Transverse colon (tissue), 4 donors: ENCODE data around the gene NADK2. TPM values are rescaled to one million over a fixed set of nuclear protein-coding genes. Genes with fewer than 3 reads are reported as not detected.
"Not testable (repeated sequence)": the region's sequence is repeated elsewhere in the genome, so short reads cannot be mapped to it uniquely, and the experiment has no call there.

Source experiments
- DNase-seq: peaks from one replicate; pipeline ENCODE4 v3.0.0-alpha.2; 2019
- H3K27ac ChIP-seq, 4 donors: fragments of 200-600 bp; sonication (generic); 2 replicates each; pipeline ENCODE4 v1.5.1; 2016 to 2018; ENCODE audit warnings: inconsistent platforms in 4 of 4
- H3K27me3 ChIP-seq: fragments of 200-600 bp; sonication (generic); 2 replicates; pipeline ENCODE4 v1.5.1; 2017; ENCODE audit warnings: inconsistent platforms
- H3K36me3 ChIP-seq, 4 donors: fragments of 200-600 bp; sonication (generic); 2 replicates each; pipeline ENCODE4 v1.5.1; 2017 to 2019; ENCODE audit warnings: inconsistent platforms in 4 of 4
- H3K4me1 ChIP-seq, 4 donors: fragments of 200-600 bp; sonication (generic); 2 replicates each; pipeline ENCODE4 v1.5.1; 2017 to 2020; ENCODE audit warnings: inconsistent platforms in 4 of 4
- H3K4me3 ChIP-seq, 4 donors: fragments of 200-600 bp; sonication (generic); 1 replicate in 1 of 4; 2 replicates in 3 of 4; pipeline versions ENCODE4 v1.5.1 to v1.6.1; 2017 to 2019; ENCODE audit warnings: inconsistent platforms in 4 of 4
- H3K9me3 ChIP-seq, 2 donors: fragments of 200-600 bp; sonication (generic); 2 replicates each; pipeline ENCODE4 v1.5.1; 2017 to 2019; ENCODE audit warnings: inconsistent platforms in 2 of 2
- CTCF ChIP-seq, 5 experiments: fragments of 200-600 bp in 3 of 5; fragments of 450-650 bp in 2 of 5; sonication (generic) in 3 of 5; IDR thresholded peaks; 1 replicate in 2 of 5; 2 replicates in 3 of 5; pipeline ENCODE4 v1.5.1; 2016 to 2017; ENCODE audit warnings: antibody characterized with exemption in 5 of 5, inconsistent platforms in 3 of 5, mild to moderate bottlenecking in 2 of 5, moderate library complexity in 1 of 5
- EP300 ChIP-seq: sonication (generic); formaldehyde crosslinking; IDR thresholded peaks from one replicate; pipeline ENCODE4 v1.6.1; 2017; ENCODE audit warnings: antibody characterized with exemption, low read depth
- POLR2A ChIP-seq: fragments of 450-650 bp; IDR thresholded peaks from one replicate; pipeline ENCODE4 v1.6.1; 2016; ENCODE audit warnings: antibody characterized with exemption, mild to moderate bottlenecking, moderate library complexity
- POLR2AphosphoS5 ChIP-seq, 3 donors: sonication (generic); formaldehyde crosslinking; IDR thresholded peaks; one replicate each; pipeline ENCODE4 v1.6.1; 2016; ENCODE audit warnings: antibody characterized with exemption in 3 of 3
- WGBS, 2 donors: methylation state at CpG; one replicate each; pipeline ENCODE4 v1.1.5; 2018; ENCODE audit warnings: low coverage in 1 of 2; 5-methylcytosine and 5-hydroxymethylcytosine counted together
- in situ Hi-C, 4 donors: fragments of 200-750 bp; cut with MboI; loops; one replicate each; pipeline versions ENCODE4 v1.15.0 to v1.15.1; 2017; ENCODE audit warnings: low sequenced_read_pairs in 3 of 4, low pct_ligation_motif_present in 1 of 4, low pct_unique_long_range_greater_than_20kb in 1 of 4
- intact Hi-C: fragments of 100-400 bp; cut with DNase I; formaldehyde crosslinking; loops from one replicate; pipeline ENCODE4 v1.15.1; 2023; ENCODE audit warnings: low total_unique reads
- total RNA-seq, 4 donors: library from RNA; depleted of rRNA; stranded (reverse); fragments of >200 nt; gene quantifications; one replicate each; pipeline ENCODE4 v1.1.0, GENCODE V29; 2016

Gene NADK2
- total RNA-seq, 4 donors from 2014 or later: 14.6 to 31.4 (median 22.4) TPM

- no peak overlapping the region for H3K27ac ChIP-seq
- H3K36me3 ChIP-seq: peaks cover 0 to 23% (median 10%) of the 10 kb centered on the region in 4 donors
- no peaks in the 10 kb centered on the region for H3K4me1 ChIP-seq
- in situ Hi-C loops: no loop called here
- H3K4me3 ChIP-seq: no peak overlapping the region
- no peaks in the 10 kb centered on the region for H3K9me3 ChIP-seq
- WGBS, 2 donors: 70 to 87% methylated on average over 2 to 3 of the region's 3 CpGs
- H3K27me3 ChIP-seq: no peaks in the 10 kb centered on the region
- DNase-seq: no peak
- no peak for TF ChIP-seq POLR2AphosphoS5 (IDR thresholded peaks at IDR 0.05)
- TF ChIP-seq POLR2A: no peak
- no peak for TF ChIP-seq CTCF (IDR thresholded peaks at IDR 0.05)
- TF ChIP-seq EP300: no peak
- intact Hi-C loops: no loop called here
Observed at GRCh38 chr5:36202521-36202961, 39.2 kb downstream of the NADK2 start.

- WGBS, 2 donors: 94 to 100% methylated on average over 2 to 4 of the region's 4 CpGs
- in situ Hi-C loops (no loop called here), intact Hi-C loops (no loop called here)
- H3K4me3 ChIP-seq: no peak overlapping the region
- no peak overlapping the region for H3K27ac ChIP-seq
- no peaks in the 10 kb centered on the region for H3K27me3 ChIP-seq
- no peak for DNase-seq
- no peaks in the 10 kb centered on the region for H3K9me3 ChIP-seq
- no peaks in the 10 kb centered on the region for H3K4me1 ChIP-seq
- peaks cover 0 to 34% (median 13%) of the 10 kb centered on the region in 4 donors for H3K36me3 ChIP-seq
- TF ChIP-seq POLR2AphosphoS5 (IDR thresholded peaks at IDR 0.05) (no peak), CTCF (IDR thresholded peaks at IDR 0.05) (no peak), EP300 (no peak), POLR2A (no peak)
Observed at GRCh38 chr5:36200513-36200912, 41.2 kb downstream of the NADK2 start.

- no peak for DNase-seq
- H3K36me3 ChIP-seq: peaks cover 0 to 35% (median 16%) of the 10 kb centered on the region in 4 donors
- WGBS, 2 donors: 94 to 96% methylated on average over 2 of the region's 2 CpGs
- H3K27me3 ChIP-seq: no peaks in the 10 kb centered on the region
- H3K27ac ChIP-seq: no peak overlapping the region
- H3K4me1 ChIP-seq: no peaks in the 10 kb centered on the region
- intact Hi-C loops (no loop called here), in situ Hi-C loops (no loop called here)
- TF ChIP-seq POLR2A (no peak), EP300 (no peak), CTCF (IDR thresholded peaks at IDR 0.05) (no peak), POLR2AphosphoS5 (IDR thresholded peaks at IDR 0.05) (no peak)
- no peaks in the 10 kb centered on the region for H3K9me3 ChIP-seq
- no peak overlapping the region for H3K4me3 ChIP-seq
Observed at GRCh38 chr5:36199620-36200019, 42.1 kb downstream of the NADK2 start.

GRCh38 chr5:36198783-36199182 is 42.9 kb downstream of the NADK2 start:
- in situ Hi-C loops, intact Hi-C loops, H3K4me3 ChIP-seq, H3K27me3 ChIP-seq, H3K4me1 ChIP-seq, H3K27ac ChIP-seq, H3K9me3 ChIP-seq, DNase-seq: not testable (repeated sequence)
- WGBS, 2 donors: 71 to 86% methylated on average over 3 of the region's 3 CpGs
- H3K36me3 ChIP-seq: peaks cover 0 to 37% (median 16%) of the 10 kb centered on the region in 4 donors

GRCh38 chr5:36198281-36198680 is 43.4 kb downstream of the NADK2 start:
- intact Hi-C loops: no loop called here
- DNase-seq: no peak
- Histone ChIP-seq H3K4me1 (no peaks in the 10 kb centered on the region), H3K27me3 (no peaks in the 10 kb centered on the region), H3K36me3 (peaks cover 0 to 35% (median 16%) of the 10 kb centered on the region in 4 donors), H3K4me3 (no peak overlapping the region), H3K27ac (no peak overlapping the region), H3K9me3 (no peaks in the 10 kb centered on the region)
- TF ChIP-seq POLR2AphosphoS5 (IDR thresholded peaks at IDR 0.05): no peak
- TF ChIP-seq EP300: no peak
- no peak for TF ChIP-seq CTCF (IDR thresholded peaks at IDR 0.05)
- no peak for TF ChIP-seq POLR2A
- in situ Hi-C loops: no loop called here
